HepG2 (cell line): Measurements from ENCODE around the gene ADGRB2.

Experiments used
- ATF2 ChIP-seq: sonication (generic); formaldehyde crosslinking; IDR thresholded peaks from 2 replicates; pipeline ENCODE4 v1.4.0; 2020; ENCODE audit warnings: missing genetic modification reagents
- BHLHE40 ChIP-seq: IDR thresholded peaks from 2 replicates; pipeline ENCODE4 v1.6.1; 2011; ENCODE audit warnings: low read length, improper control_type of control experiment
- MYC ChIP-seq: sonication (generic); formaldehyde crosslinking; IDR thresholded peaks from 2 replicates; pipeline ENCODE4 v1.9.0; 2021; ENCODE audit warnings: missing genetic modification reagents, borderline replicate concordance
- PHF20 ChIP-seq: sonication (generic); formaldehyde crosslinking; IDR thresholded peaks from 2 replicates; pipeline ENCODE4 v1.5.0; 2020; ENCODE audit warnings: mild to moderate bottlenecking, missing genetic modification reagents
- POLR2AphosphoS5 ChIP-seq: IDR thresholded peaks from 2 replicates; pipeline ENCODE4 v1.6.1; 2012; ENCODE audit warnings: low read depth, low read length
- SMAD9 ChIP-seq: sonication (generic); formaldehyde crosslinking; IDR thresholded peaks from 2 replicates; pipeline ENCODE4 v1.5.1; 2020; ENCODE audit warnings: mild to moderate bottlenecking, missing genetic modification reagents
- SUZ12 ChIP-seq: fragments of 150-350 bp; IDR thresholded peaks from 2 replicates; pipeline ENCODE4 v1.6.1; 2014; ENCODE audit warnings: low read depth, low read length
- TRAFD1 ChIP-seq: sonication (generic); formaldehyde crosslinking; IDR thresholded peaks from 2 replicates; pipeline ENCODE4 v1.5.1; 2020; ENCODE audit warnings: missing genetic modification reagents, mild to moderate bottlenecking, borderline replicate concordance
- TF ChIP-seq, protein P1 (sequence below): sonication (generic); formaldehyde crosslinking; IDR thresholded peaks from 2 replicates; pipeline ENCODE4 v1.5.0; 2020; ENCODE audit warnings: mild to moderate bottlenecking, missing genetic modification reagents, moderate library complexity

GRCh38 chr1:31726715-31727114 lies 37.4 kb downstream of the ADGRB2 start:
- no peak for TF ChIP-seq BHLHE40
- TF ChIP-seq POLR2AphosphoS5, result no peak
- no peak for TF ChIP-seq MYC (CRISPR knock-in tag)
- TF ChIP-seq SMAD9 (CRISPR knock-in tag), result no peak
- TF ChIP-seq, protein P1, sequence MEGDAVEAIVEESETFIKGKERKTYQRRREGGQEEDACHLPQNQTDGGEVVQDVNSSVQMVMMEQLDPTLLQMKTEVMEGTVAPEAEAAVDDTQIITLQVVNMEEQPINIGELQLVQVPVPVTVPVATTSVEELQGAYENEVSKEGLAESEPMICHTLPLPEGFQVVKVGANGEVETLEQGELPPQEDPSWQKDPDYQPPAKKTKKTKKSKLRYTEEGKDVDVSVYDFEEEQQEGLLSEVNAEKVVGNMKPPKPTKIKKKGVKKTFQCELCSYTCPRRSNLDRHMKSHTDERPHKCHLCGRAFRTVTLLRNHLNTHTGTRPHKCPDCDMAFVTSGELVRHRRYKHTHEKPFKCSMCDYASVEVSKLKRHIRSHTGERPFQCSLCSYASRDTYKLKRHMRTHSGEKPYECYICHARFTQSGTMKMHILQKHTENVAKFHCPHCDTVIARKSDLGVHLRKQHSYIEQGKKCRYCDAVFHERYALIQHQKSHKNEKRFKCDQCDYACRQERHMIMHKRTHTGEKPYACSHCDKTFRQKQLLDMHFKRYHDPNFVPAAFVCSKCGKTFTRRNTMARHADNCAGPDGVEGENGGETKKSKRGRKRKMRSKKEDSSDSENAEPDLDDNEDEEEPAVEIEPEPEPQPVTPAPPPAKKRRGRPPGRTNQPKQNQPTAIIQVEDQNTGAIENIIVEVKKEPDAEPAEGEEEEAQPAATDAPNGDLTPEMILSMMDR (CRISPR knock-in tag), result no peak
- no peak for TF ChIP-seq SUZ12
- no peak for TF ChIP-seq PHF20 (CRISPR knock-in tag)
- TF ChIP-seq ATF2 (CRISPR knock-in tag), result no peak
- TF ChIP-seq TRAFD1 (CRISPR knock-in tag), result no peak
